Measurements from ENCODE around the gene THBS1. TPM values are rescaled to one million over a fixed set of nuclear protein-coding genes. Genes with fewer than 3 reads are reported as not detected.

THBS1 gene
- total RNA-seq, 1 experiment from 2014 or later = 305 TPM

- Histone ChIP-seq H3K4me3 (ENCODE audit: low read length) (peak overlapping the region; percentile 24; the same call in 1 of the 2 replicates), H3K4me1 (ENCODE audit: insufficient read depth, low read length) (peaks cover 32% of the 10 kb centered on the region), H4K20me1 (ENCODE audit: low read length) (no peaks in the 10 kb centered on the region), H3K9me3 (ENCODE audit: low read length) (no peaks in the 10 kb centered on the region), H2AFZ (ENCODE audit: low read length) (peak overlapping the region; percentile 25; the same call in 1 of the 2 replicates), H3K27ac (ENCODE audit: low read length) (peak overlapping the region; percentile 92), H3K4me2 (ENCODE audit: low read length) (peak overlapping the region; percentile 69), H3K27me3 (ENCODE audit: low read length) (no peaks in the 10 kb centered on the region), H3K36me3 (ENCODE audit: low read depth, low read length) (no peaks in the 10 kb centered on the region), H3F3A (ENCODE audit: low read length, unreplicated experiment) (peaks cover 15% of the 10 kb centered on the region), H3K79me2 (ENCODE audit: low read length) (no peaks in the 10 kb centered on the region), H3K9me2 (replicated peaks; ENCODE audit: low read length) (no peaks in the 10 kb centered on the region), H3K9ac (ENCODE audit: low read length) (peak overlapping the region; percentile 56)
- ChIA-PET CTCF (no interaction called here), POLR2A (ENCODE audit: unreplicated experiment) (no interaction called here)
- intact Hi-C loops (cut with micrococcal nuclease) = no loop called here
- BruUV-seq (replicated peaks) = no TSS peak
- ATAC-seq (peak; percentile 76), DNase-seq (peak; percentile 90)
- no peak for TF ChIP-seq CTCF (conservative IDR thresholded peaks at IDR 0.05; ENCODE audit: low read depth, low read length)
- TF ChIP-seq EZH2 (IDR thresholded peaks at IDR 0.05; ENCODE audit: low read length, unreplicated experiment) = no peak
- TF ChIP-seq EZH2phosphoT487 (IDR thresholded peaks at IDR 0.05; ENCODE audit: borderline replicate concordance, low read length) = no peak
Measured at GRCh38 chr15:39642011-39642640, 61.2 kb downstream of the THBS1 start.

GRCh38 chr15:39643727-39644126 lies 62.8 kb downstream of the THBS1 start:
- ATAC-seq = no peak
- Histone ChIP-seq H3K36me3 (ENCODE audit: low read depth, low read length) (no peaks in the 10 kb centered on the region), H4K20me1 (ENCODE audit: low read length) (no peaks in the 10 kb centered on the region), H3K79me2 (ENCODE audit: low read length) (no peaks in the 10 kb centered on the region), H3K4me1 (ENCODE audit: insufficient read depth, low read length) (peaks cover 32% of the 10 kb centered on the region), H3K9me2 (replicated peaks; ENCODE audit: low read length) (no peaks in the 10 kb centered on the region), H3K9me3 (ENCODE audit: low read length) (no peaks in the 10 kb centered on the region), H3K27me3 (ENCODE audit: low read length) (no peaks in the 10 kb centered on the region), H3K9ac (ENCODE audit: low read length) (no peak overlapping the region), H3K4me3 (ENCODE audit: low read length) (no peak overlapping the region), H3K4me2 (ENCODE audit: low read length) (no peak overlapping the region), H2AFZ (ENCODE audit: low read length) (no peak overlapping the region), H3K27ac (ENCODE audit: low read length) (no peak overlapping the region), H3F3A (ENCODE audit: low read length, unreplicated experiment) (peaks cover 15% of the 10 kb centered on the region)
- ChIA-PET POLR2A (ENCODE audit: unreplicated experiment) (no interaction called here), CTCF (no interaction called here)
- no TSS peak for BruUV-seq (replicated peaks)
- intact Hi-C loops (cut with micrococcal nuclease) = no loop called here
- DNase-seq = no peak
- TF ChIP-seq EZH2phosphoT487 (IDR thresholded peaks at IDR 0.05; ENCODE audit: borderline replicate concordance, low read length) (no peak), CTCF (conservative IDR thresholded peaks at IDR 0.05; ENCODE audit: low read depth, low read length) (no peak), EZH2 (IDR thresholded peaks at IDR 0.05; ENCODE audit: low read length, unreplicated experiment) (no peak)

GRCh38 chr15:39644136-39644535 lies 63.3 kb downstream of the THBS1 start:
- CTCF ChIA-PET = no interaction called here
- Histone ChIP-seq H3K27ac (ENCODE audit: low read length) (no peak overlapping the region), H3K27me3 (ENCODE audit: low read length) (no peaks in the 10 kb centered on the region), H3K9me3 (ENCODE audit: low read length) (no peaks in the 10 kb centered on the region), H3K36me3 (ENCODE audit: low read depth, low read length) (no peaks in the 10 kb centered on the region), H3K9ac (ENCODE audit: low read length) (no peak overlapping the region), H3K4me2 (ENCODE audit: low read length) (no peak overlapping the region), H3F3A (ENCODE audit: low read length, unreplicated experiment) (peaks cover 15% of the 10 kb centered on the region), H3K9me2 (replicated peaks; ENCODE audit: low read length) (no peaks in the 10 kb centered on the region), H2AFZ (ENCODE audit: low read length) (no peak overlapping the region), H3K4me3 (ENCODE audit: low read length) (no peak overlapping the region), H4K20me1 (ENCODE audit: low read length) (no peaks in the 10 kb centered on the region), H3K4me1 (ENCODE audit: insufficient read depth, low read length) (peaks cover 32% of the 10 kb centered on the region), H3K79me2 (ENCODE audit: low read length) (no peaks in the 10 kb centered on the region)
- TF ChIP-seq EZH2phosphoT487 (IDR thresholded peaks at IDR 0.05; ENCODE audit: borderline replicate concordance, low read length) (no peak), CTCF (conservative IDR thresholded peaks at IDR 0.05; ENCODE audit: low read depth, low read length) (no peak), EZH2 (IDR thresholded peaks at IDR 0.05; ENCODE audit: low read length, unreplicated experiment) (no peak)
- POLR2A ChIA-PET (ENCODE audit: unreplicated experiment) = no interaction called here
- no peak for DNase-seq
- intact Hi-C loops (cut with micrococcal nuclease) = no loop called here
- BruUV-seq (replicated peaks) = no TSS peak
- ATAC-seq = no peak

Data from PC-3 (cell line).